Adipocyte (in vitro differentiated cells): Measurements from ENCODE around the gene COX17.

Experiments used
- DNase-seq: peaks from one replicate; pipeline ENCODE4 v3.0.0-alpha.2; 2015; ENCODE audit warnings: low read depth
- H3K27me3 ChIP-seq: replicated peaks from 2 replicates; pipeline ENCODE4 v1.7.0; 2013; ENCODE audit warnings: mild to moderate bottlenecking, low read length, moderate library complexity; ENCODE audit not compliant: control insufficient read depth, insufficient read depth
- H3K36me3 ChIP-seq: 2 replicates; pipeline ENCODE4 v1.7.0; 2013; ENCODE audit warnings: low read length, mild to moderate bottlenecking, moderate library complexity; ENCODE audit not compliant: control insufficient read depth, insufficient read depth, severe bottlenecking
- H3K4me1 ChIP-seq: 2 replicates; pipeline ENCODE4 v1.7.0; 2013; ENCODE audit warnings: mild to moderate bottlenecking, low read length, moderate library complexity; ENCODE audit not compliant: control insufficient read depth, insufficient read depth
- H3K4me3 ChIP-seq: 2 replicates; pipeline ENCODE4 v1.7.0; 2013; ENCODE audit warnings: mild to moderate bottlenecking, low read length, moderate library complexity
- H3K9ac ChIP-seq: 2 replicates; pipeline ENCODE4 v1.7.0; 2013; ENCODE audit warnings: mild to moderate bottlenecking, low read length, moderate library complexity
- H3K9me3 ChIP-seq: 2 replicates; pipeline ENCODE4 v1.7.0; 2013; ENCODE audit warnings: mild to moderate bottlenecking, low read length, moderate library complexity; ENCODE audit not compliant: control insufficient read depth

Gene COX17

GRCh38 chr3:119676771-119677640 lies at the start of gene COX17:
Gene COX17, minus strand, starts transcription at chr3:119677406. Its CDS starts 96 bp downstream, at chr3:119677310.
- Histone ChIP-seq H3K9me3 (no peaks in the 10 kb centered on the region), H3K4me3 (peak within 1 kb of the TSS; percentile 83), H3K4me1 (peaks cover 17% of the 10 kb centered on the region), H3K9ac (peak within 1 kb of the TSS; percentile 85), H3K36me3 (peaks cover 22% of the 10 kb centered on the region), H3K27me3 (no peaks in the 10 kb centered on the region)
- DNase-seq, result peak; percentile 97

GRCh38 chr3:119726909-119727308 lies 49.7 kb upstream of the COX17 start:
- Histone ChIP-seq H3K27me3 (no peaks in the 10 kb centered on the region), H3K9me3 (no peaks in the 10 kb centered on the region), H3K4me1 (peaks cover under 1% of the 10 kb centered on the region), H3K4me3 (no peak overlapping the region), H3K36me3 (no peaks in the 10 kb centered on the region), H3K9ac (no peak overlapping the region)
- no peak for DNase-seq

GRCh38 chr3:119723022-119723421 lies 45.8 kb upstream of the COX17 start:
- no peak overlapping the region for H3K4me3 ChIP-seq
- no peaks in the 10 kb centered on the region for H3K27me3 ChIP-seq
- H3K4me1 ChIP-seq, result no peaks in the 10 kb centered on the region
- no peaks in the 10 kb centered on the region for H3K9me3 ChIP-seq
- DNase-seq, result no peak
- no peak overlapping the region for H3K9ac ChIP-seq
- no peaks in the 10 kb centered on the region for H3K36me3 ChIP-seq

GRCh38 chr3:119717520-119717919 lies 40.3 kb upstream of the COX17 start:
- H3K9ac ChIP-seq, result no peak overlapping the region
- no peaks in the 10 kb centered on the region for H3K4me1 ChIP-seq
- H3K9me3 ChIP-seq, result no peaks in the 10 kb centered on the region
- H3K36me3 ChIP-seq, result no peaks in the 10 kb centered on the region
- H3K27me3 ChIP-seq, result no peaks in the 10 kb centered on the region
- no peak overlapping the region for H3K4me3 ChIP-seq
- DNase-seq, result no peak

- H3K9ac ChIP-seq, result no peak overlapping the region
- H3K9me3 ChIP-seq, result no peaks in the 10 kb centered on the region
- H3K4me3 ChIP-seq, result no peak overlapping the region
- DNase-seq, result no peak
- no peaks in the 10 kb centered on the region for H3K36me3 ChIP-seq
- no peaks in the 10 kb centered on the region for H3K4me1 ChIP-seq
- no peaks in the 10 kb centered on the region for H3K27me3 ChIP-seq
These were observed 39.8 kb upstream of the COX17 start for GRCh38 chr3:119716998-119717397.

- H3K9ac ChIP-seq, result no peak overlapping the region
- H3K36me3 ChIP-seq, result no peaks in the 10 kb centered on the region
- DNase-seq, result no peak
- no peaks in the 10 kb centered on the region for H3K27me3 ChIP-seq
- no peaks in the 10 kb centered on the region for H3K4me1 ChIP-seq
- H3K9me3 ChIP-seq, result no peaks in the 10 kb centered on the region
- H3K4me3 ChIP-seq, result no peak overlapping the region
These were observed 37.9 kb upstream of the COX17 start for GRCh38 chr3:119715105-119715504.

GRCh38 chr3:119703820-119704531 lies 26.8 kb upstream of the COX17 start:
- Histone ChIP-seq H3K4me3 (no peak overlapping the region), H3K9ac (no peak overlapping the region), H3K36me3 (no peaks in the 10 kb centered on the region), H3K4me1 (peaks cover 13% of the 10 kb centered on the region), H3K9me3 (no peaks in the 10 kb centered on the region), H3K27me3 (no peaks in the 10 kb centered on the region)
- DNase-seq, result peak; percentile 3

GRCh38 chr3:119702530-119703527 lies 25.6 kb upstream of the COX17 start, which contains the start of gene CFAP91:
Gene CFAP91, plus strand, starts transcription at chr3:119703022. Its CDS starts 77 bp downstream, at chr3:119703099.
- H3K4me1 ChIP-seq, result peaks cover 13% of the 10 kb centered on the region
- no peaks in the 10 kb centered on the region for H3K9me3 ChIP-seq
- DNase-seq, result peak; percentile 97
- H3K36me3 ChIP-seq, result no peaks in the 10 kb centered on the region
- H3K4me3 ChIP-seq, result peak within 1 kb of the TSS; percentile 86
- no peaks in the 10 kb centered on the region for H3K27me3 ChIP-seq
- peak within 1 kb of the TSS; percentile 70 for H3K9ac ChIP-seq

- Histone ChIP-seq H3K36me3 (no peaks in the 10 kb centered on the region), H3K27me3 (no peaks in the 10 kb centered on the region), H3K4me1 (peaks cover 13% of the 10 kb centered on the region), H3K9ac (no peak overlapping the region), H3K9me3 (no peaks in the 10 kb centered on the region), H3K4me3 (no peak overlapping the region)
- DNase-seq, result no peak
These were observed 23.9 kb upstream of the COX17 start for GRCh38 chr3:119700920-119701734.

GRCh38 chr3:119700269-119700919 lies 23.2 kb upstream of the COX17 start:
- no peak overlapping the region for H3K9ac ChIP-seq
- no peak overlapping the region for H3K4me3 ChIP-seq
- H3K36me3 ChIP-seq, result no peaks in the 10 kb centered on the region
- H3K9me3 ChIP-seq, result no peaks in the 10 kb centered on the region
- H3K4me1 ChIP-seq, result peaks cover 13% of the 10 kb centered on the region
- H3K27me3 ChIP-seq, result no peaks in the 10 kb centered on the region
- DNase-seq, result no peak
